Nephron (organoid): ENCODE data around the gene HDAC4.

Source experiments
- H3K27ac Mint-ChIP-seq, 3 experiments: 2 replicates each; pipeline ENCODE4 v1.8.0; 2020; ENCODE audit warnings: mixed read lengths in 3 of 3, mild to moderate bottlenecking in 2 of 3, moderate library complexity in 1 of 3
- H3K27me3 Mint-ChIP-seq: 2 replicates; pipeline ENCODE4 v1.8.0; 2021; ENCODE audit warnings: low read depth, mild to moderate bottlenecking, moderate library complexity, mixed read lengths
- H3K36me3 Mint-ChIP-seq: 2 replicates; pipeline ENCODE4 v1.8.0; 2020; ENCODE audit warnings: low read depth, mixed read lengths
- H3K4me1 Mint-ChIP-seq: 2 replicates; pipeline ENCODE4 v1.8.0; 2020; ENCODE audit warnings: mixed read lengths
- H3K4me3 Mint-ChIP-seq, 3 experiments: 2 replicates each; pipeline ENCODE4 v1.8.0; 2020; ENCODE audit warnings: mild to moderate bottlenecking in 3 of 3, mixed read lengths in 3 of 3, moderate library complexity in 2 of 3
- H3K9me3 Mint-ChIP-seq: 2 replicates; pipeline ENCODE4 v1.8.0; 2020; ENCODE audit warnings: mixed read lengths
- CTCF ChIP-seq, 3 experiments: fragments of 200-600 bp; sonication (generic); IDR thresholded peaks; one replicate each; pipeline ENCODE4 v1.5.0; 2021; ENCODE audit warnings: antibody characterized with exemption in 3 of 3; ENCODE audit not compliant: unreplicated experiment in 3 of 3

The HDAC4 gene

GRCh38 chr2:239019183-239019581, 381.6 kb downstream of the HDAC4 start:
- Mint-ChIP-seq H3K9me3 (no peaks in the 10 kb centered on the region), H3K27me3 (peaks cover 15% of the 10 kb centered on the region), H3K4me1 (peaks cover 44% of the 10 kb centered on the region), H3K36me3 (no peaks in the 10 kb centered on the region), H3K4me3 (no peak overlapping the region), H3K27ac (no peak overlapping the region)
- no peak for TF ChIP-seq CTCF (IDR thresholded peaks at IDR 0.05; ENCODE audit: unreplicated experiment in 3 of 3)

DNA sequence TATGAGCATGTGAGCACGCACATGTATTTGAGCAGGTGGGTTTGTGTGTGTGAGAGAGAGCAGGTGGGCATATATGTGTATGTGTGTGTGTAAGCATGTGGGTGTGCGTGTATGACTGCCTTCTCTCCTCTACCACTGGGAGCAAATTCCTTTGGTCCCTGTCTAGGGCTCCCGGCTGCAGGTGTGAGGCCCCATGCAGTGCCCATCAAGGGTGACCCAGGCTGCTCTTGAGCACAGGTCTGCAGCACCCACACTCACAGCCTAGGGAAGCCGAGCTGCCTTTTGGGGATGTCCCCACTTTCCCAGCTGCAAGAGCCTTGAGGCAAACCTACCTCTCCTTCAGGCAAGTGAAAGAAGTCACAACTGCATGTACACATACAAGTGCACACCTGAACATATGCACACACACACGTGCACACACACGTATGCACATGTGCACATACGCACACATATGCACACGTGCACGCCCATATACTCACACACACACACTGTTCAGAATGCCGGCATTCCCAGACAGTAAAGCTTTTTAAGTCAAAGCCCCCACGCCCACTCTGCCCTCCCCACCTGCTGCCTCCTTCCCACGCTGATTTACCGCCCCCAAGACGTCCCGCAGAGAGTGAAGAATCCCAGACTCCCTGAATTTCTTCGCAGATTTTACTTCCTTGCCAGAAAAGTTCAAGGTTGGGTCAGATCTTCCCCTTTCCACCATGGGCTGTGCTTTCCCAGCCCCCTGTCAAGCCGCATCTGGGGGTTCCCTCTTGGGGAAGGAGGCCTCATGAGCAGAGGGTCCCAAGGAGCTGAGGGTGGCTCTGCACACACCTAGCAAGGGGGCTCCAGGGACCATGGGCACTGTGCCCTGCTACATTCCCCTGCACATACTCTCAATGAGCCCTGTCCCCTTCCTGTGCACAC, 382.3 kb downstream of the HDAC4 start:
- Mint-ChIP-seq H3K9me3 (no peaks in the 10 kb centered on the region), H3K27ac (peak overlapping the region in 1 of 3 experiments; percentile 77), H3K4me1 (peaks cover 50% of the 10 kb centered on the region), H3K4me3 (no peak overlapping the region), H3K36me3 (no peaks in the 10 kb centered on the region), H3K27me3 (peaks cover 15% of the 10 kb centered on the region)
- no peak for TF ChIP-seq CTCF (IDR thresholded peaks at IDR 0.05; ENCODE audit: unreplicated experiment in 3 of 3)

DNA sequence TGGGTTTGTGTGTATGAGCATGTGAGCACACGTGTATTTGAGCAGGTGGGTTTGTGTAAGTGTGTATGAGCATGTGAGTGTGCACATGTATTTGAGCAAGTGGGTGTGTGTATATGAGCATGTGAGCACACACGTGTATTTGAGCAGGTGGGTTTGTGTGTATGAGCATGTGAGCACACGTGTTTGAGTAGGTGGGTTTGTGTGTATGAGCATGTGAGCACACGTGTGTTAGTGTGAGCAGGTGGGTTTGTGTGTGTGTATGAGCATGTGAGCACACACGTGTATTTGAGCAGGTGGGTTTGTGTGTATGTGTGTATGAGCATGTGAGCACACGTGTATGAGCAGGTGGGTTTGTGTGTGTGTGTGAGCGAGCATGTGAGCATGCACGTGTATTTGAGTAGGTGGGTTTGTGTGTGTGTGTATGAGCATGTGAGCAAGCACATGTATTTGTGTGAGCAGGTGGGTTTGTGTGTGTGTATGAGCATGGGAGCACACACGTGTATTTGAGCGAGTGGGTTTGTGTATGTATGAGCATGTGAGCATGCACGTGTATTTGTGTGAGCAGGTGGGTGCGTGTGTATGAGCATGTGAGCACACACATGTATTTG, 383.2 kb downstream of the HDAC4 start:
- H3K4me1 Mint-ChIP-seq: peaks cover 43% of the 10 kb centered on the region
- H3K27ac Mint-ChIP-seq: no peak overlapping the region
- H3K4me3 Mint-ChIP-seq: no peak overlapping the region
- no peak for TF ChIP-seq CTCF (IDR thresholded peaks at IDR 0.05; ENCODE audit: unreplicated experiment in 3 of 3)
- H3K27me3 Mint-ChIP-seq: peaks cover 9% of the 10 kb centered on the region
- no peaks in the 10 kb centered on the region for H3K36me3 Mint-ChIP-seq
- H3K9me3 Mint-ChIP-seq: no peaks in the 10 kb centered on the region

DNA sequence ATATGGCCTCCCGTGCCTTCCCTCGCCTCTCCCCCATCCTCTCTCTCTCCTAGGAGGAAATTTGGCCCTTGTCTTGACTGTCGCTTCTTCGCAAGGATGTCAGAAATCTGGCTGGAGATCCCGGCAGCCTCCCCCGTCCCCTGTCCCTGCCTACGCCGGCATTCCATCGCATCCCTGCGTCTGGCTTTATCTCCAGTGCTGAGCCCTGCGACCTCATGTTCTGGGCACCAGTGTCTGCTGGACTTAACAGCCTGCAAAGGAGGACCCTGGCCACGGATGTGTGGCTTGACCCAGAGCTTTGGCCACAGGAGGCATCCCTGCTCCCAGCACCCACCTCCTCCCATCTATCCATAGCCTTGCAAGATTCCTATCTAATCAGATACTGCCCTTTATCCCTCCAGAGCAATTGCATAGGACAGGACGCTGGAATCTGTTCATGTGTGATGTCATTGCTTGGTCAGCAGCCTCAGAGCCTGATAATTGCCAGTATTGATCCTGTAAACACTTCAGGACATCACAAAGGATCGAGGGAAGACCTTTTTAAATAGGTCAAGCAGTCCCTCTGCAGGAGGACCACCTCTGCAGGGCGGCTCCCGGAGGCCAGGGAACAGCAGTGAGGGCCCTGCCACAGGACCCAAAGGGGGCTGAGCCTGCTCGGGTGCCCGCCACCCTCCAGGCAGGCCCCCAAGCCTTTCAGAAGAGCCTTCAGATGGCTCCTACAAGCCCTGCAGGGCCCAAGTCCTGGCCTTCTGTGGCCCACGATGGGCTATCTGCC, 384.7 kb downstream of the HDAC4 start:
- Mint-ChIP-seq H3K4me3 (peak overlapping the region in 1 of 3 experiments; percentile 2), H3K36me3 (no peaks in the 10 kb centered on the region), H3K27ac (peak overlapping the region in 2 of 3 experiments; percentile 49 to 80), H3K27me3 (peaks cover 18% of the 10 kb centered on the region), H3K9me3 (no peaks in the 10 kb centered on the region), H3K4me1 (peaks cover 36% of the 10 kb centered on the region)
- no peak for TF ChIP-seq CTCF (IDR thresholded peaks at IDR 0.05; ENCODE audit: unreplicated experiment in 3 of 3)

GRCh38 chr2:239015218-239015900, 385.5 kb downstream of the HDAC4 start:
- H3K27me3 Mint-ChIP-seq: peaks cover 16% of the 10 kb centered on the region
- H3K4me3 Mint-ChIP-seq: peak overlapping the region in 1 of 3 experiments; percentile 2
- H3K36me3 Mint-ChIP-seq: no peaks in the 10 kb centered on the region
- TF ChIP-seq CTCF (IDR thresholded peaks at IDR 0.05; ENCODE audit: unreplicated experiment in 3 of 3): no peak
- no peaks in the 10 kb centered on the region for H3K9me3 Mint-ChIP-seq
- H3K27ac Mint-ChIP-seq: peak overlapping the region in 2 of 3 experiments; percentile 49 to 80
- H3K4me1 Mint-ChIP-seq: peaks cover 35% of the 10 kb centered on the region
